GM19193 (cell line): ENCODE measurements around the gene ZNF669.

Source experiments
- POLR2A ChIP-seq: IDR thresholded peaks from 4 replicates; pipeline ENCODE4 v1.6.1; 2011; ENCODE audit not compliant: insufficient read depth, insufficient read length; ENCODE audit errors: extremely low read depth

The ZNF669 gene

GRCh38 chr1:247111700-247112478 is 7.7 kb upstream of the ZNF669 start:
- TF ChIP-seq POLR2A, result no peak

DNA sequence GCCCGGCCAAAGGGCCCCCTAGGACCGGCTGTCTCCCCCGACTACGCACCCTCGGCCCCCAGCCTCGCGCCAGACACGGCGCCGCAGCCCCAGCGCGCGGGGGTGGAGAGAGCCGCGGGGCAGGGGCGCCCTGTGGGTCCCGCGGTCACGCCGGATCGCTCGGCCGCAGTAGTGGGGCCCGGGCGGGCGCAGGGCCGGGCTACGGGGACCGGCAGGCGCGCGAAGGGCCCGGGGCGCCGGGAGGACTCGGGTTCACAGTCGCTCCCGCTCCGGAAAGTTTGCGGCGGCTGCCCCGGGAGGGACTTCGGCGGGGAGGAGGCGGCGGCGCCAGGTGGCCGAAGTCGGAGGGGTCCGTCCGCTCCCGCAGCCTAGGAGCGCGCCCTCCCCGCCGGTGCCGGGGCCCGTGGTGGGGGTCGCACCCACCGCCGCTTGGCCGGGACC is 7.1 kb upstream of the ZNF669 start:
- TF ChIP-seq POLR2A, result no peak

DNA sequence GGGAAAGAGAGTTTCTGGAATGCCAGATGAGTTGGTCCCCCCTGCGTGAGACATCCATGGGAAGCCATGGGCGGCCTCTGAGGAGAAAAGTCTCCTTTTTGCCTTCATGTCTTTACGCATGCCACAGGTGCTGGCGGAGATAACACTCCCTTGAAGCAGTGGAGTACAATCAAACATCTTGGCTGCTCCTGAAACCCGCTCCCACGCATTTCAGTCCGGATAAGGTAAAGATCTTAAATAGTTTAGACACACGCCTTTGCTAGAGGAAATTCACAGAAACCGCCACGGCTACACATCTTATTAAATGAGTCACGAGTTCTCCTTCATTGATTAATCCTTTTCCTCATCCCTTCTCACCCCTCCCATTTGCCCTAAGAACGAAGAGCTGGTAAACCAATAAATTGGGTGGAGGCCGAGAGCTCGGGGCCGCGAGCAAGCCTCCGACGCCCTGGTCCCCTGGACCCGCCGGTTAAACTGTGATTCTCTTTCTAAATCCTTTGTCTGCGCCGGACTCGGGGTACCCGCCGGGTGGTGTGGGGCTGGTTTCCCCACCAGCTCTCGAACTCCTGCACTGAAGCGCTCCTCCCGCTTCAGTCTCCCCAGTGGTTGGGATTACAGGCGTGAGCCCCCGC is 6.6 kb upstream of the ZNF669 start:
- TF ChIP-seq POLR2A, result no peak

DNA sequence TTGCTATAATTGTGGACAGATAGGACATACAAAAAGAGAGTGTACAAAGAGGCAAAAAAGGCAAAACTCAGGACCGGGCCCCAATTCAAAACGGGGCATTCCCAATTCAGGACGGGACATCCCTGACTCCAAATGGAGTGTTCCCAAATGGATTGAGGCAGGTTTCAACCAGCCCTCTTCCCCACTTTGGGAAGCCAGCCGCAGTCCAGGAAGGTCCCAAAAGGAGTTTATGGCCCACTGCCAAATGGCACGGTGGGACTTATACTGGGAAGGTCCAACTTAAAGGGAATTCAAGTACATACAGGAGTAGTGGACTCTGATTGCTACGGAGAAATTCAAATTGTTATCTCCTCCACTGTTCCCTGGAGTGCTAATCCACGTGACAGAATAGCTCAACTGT is 3.5 kb upstream of the ZNF669 start:
- TF ChIP-seq POLR2A, result no peak

DNA sequence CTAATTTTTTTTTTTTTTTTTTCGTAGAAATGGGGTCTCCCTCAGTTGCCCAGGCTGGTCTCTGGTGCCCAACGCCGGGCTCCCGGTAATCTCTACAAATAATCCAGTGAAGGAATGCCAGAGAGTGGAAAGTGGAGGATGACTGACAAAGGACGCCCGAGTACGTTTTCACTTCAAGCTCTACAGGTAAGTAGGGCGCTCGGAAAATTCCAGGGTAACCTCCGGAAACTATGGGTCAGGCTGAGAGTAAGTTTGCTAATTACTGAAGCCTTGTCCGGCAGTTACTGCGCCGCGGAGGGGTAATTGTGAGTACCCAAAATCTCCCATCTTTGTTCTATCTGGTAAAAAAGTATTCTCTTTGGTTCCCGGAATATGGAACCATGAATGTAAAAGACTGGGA is 1.8 kb upstream of the ZNF669 start:
- no peak for TF ChIP-seq POLR2A

DNA sequence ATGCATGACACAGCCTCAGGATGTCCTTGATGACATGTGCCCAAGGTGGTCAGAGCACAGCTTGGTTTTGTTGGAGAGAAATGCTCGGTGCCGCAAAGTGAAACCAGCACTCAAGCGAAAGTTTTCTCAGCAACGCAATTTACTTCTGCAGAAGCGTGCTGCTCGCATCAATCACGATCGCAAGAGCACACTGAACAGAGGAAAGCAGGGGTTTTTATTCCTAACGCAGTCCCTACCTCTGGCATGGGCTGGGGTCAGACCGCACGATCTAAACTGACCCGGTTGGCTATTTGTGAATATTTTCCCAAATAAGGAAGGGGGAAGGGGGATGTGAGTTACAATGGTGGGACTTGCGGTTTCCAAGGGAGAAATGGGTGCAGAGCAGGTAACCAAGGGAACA is 809 bp upstream of the ZNF669 start:
- no peak for TF ChIP-seq POLR2A

- TF ChIP-seq POLR2A, result no peak
Measured at GRCh38 chr1:247102381-247102780, 1.8 kb downstream of the ZNF669 start.

DNA sequence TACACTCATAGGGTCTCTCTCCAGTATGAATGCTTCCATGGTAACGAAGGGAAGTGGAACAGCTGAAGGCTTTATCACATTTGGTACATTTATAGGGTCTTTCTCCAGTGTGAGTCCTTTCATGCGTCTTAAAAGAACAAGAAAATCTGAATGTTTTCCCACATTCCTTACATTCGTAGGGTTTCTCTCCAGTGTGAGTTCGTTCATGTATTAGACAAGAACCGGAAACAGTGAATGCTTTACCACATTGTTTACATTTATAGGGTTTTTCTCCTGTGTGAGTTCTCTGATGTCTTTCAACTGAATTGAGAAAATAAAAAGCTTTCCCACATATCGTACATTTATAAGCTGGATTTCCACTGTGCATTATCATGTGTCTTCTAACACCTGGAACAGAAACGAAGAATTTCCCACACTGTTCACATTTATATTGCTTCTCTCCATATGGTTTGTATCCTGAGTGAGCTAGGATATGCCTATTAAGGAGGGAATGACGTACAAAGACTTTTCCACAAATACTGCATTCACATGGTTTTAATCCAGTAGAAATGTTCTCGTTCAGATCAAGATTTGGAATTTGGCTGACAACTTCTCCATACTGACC is 3.4 kb downstream of the ZNF669 start:
- no peak for TF ChIP-seq POLR2A

DNA sequence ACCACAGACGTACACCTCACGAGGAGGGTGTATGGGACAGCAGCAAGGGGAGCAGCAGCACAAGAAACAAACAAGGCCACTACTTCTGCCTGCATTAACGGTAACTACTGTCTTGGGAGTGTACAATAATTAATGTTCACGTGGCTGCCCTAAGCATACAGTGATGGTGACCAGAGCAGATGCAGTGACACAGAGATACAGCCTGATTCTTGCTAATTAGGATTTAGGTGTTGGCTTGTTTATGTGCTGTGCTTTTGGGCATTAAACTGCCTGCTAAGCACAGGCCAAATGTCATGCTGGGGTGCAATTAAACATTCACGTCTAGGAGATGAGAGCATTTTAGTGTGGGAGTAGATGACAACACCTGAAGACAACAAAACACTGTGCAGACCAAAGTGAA is 7.2 kb downstream of the ZNF669 start:
- TF ChIP-seq POLR2A, result no peak

GRCh38 chr1:247096544-247096943 is 7.6 kb downstream of the ZNF669 start:
- no peak for TF ChIP-seq POLR2A

- TF ChIP-seq POLR2A, result no peak
Measured at GRCh38 chr1:247096112-247096511, 8.0 kb downstream of the ZNF669 start.

GRCh38 chr1:247090455-247090854 is 13.7 kb downstream of the ZNF669 start:
- no peak for TF ChIP-seq POLR2A

GRCh38 chr1:247089616-247090375 is 14.4 kb downstream of the ZNF669 start:
- TF ChIP-seq POLR2A, result no peak

- no peak for TF ChIP-seq POLR2A
Measured at GRCh38 chr1:247088967-247089366, 15.2 kb downstream of the ZNF669 start.

- no peak for TF ChIP-seq POLR2A
Measured at GRCh38 chr1:247087256-247087655, 16.9 kb downstream of the ZNF669 start.
